COR-L47 (cell line): ENCODE measurements around the gene RAD21L1.
A peak's percentile ranks its signal among the peaks of the same experiment; 100 is the strongest.
"Not testable (repeated sequence)": the region's sequence is repeated elsewhere in the genome, so short reads cannot be mapped to it uniquely, and the experiment has no call there.

Source experiments
- DNase-seq: peaks from one replicate; lab custom pipeline; 2025; lab: John Stamatoyannopoulos, UW

RAD21L1 gene

GRCh38 chr20:1199964-1200363, 25.9 kb upstream of the RAD21L1 start:
- DNase-seq = no peak

- DNase-seq = no peak
These were observed 22.9 kb upstream of the RAD21L1 start, which contains the start of gene C20orf202 for GRCh38 chr20:1202762-1203504. TSS of gene C20orf202 (plus strand) at chr20:1203454. CDS start at chr20:1203586, 132 bp downstream.

GRCh38 chr20:1203630-1204029, 22.2 kb upstream of the RAD21L1 start:
- no peak for DNase-seq

- DNase-seq = no peak
These were observed 21.7 kb upstream of the RAD21L1 start for GRCh38 chr20:1204113-1204512.

- no peak for DNase-seq
These were observed 21.3 kb upstream of the RAD21L1 start for GRCh38 chr20:1204576-1204975.

GRCh38 chr20:1205802-1206201, 20.0 kb upstream of the RAD21L1 start:
- no peak for DNase-seq

GRCh38 chr20:1206366-1207148, 19.3 kb upstream of the RAD21L1 start:
- no peak for DNase-seq

GRCh38 chr20:1207293-1207878, 18.5 kb upstream of the RAD21L1 start:
- DNase-seq = no peak

GRCh38 chr20:1209447-1210387, 16.1 kb upstream of the RAD21L1 start:
- DNase-seq = no peak

GRCh38 chr20:1210501-1210900, 15.3 kb upstream of the RAD21L1 start:
- DNase-seq = no peak

GRCh38 chr20:1212023-1212422, 13.8 kb upstream of the RAD21L1 start:
- DNase-seq = no peak

GRCh38 chr20:1212607-1213396, 13.0 kb upstream of the RAD21L1 start:
- DNase-seq = peak; percentile 37

GRCh38 chr20:1214838-1215261, 11.0 kb upstream of the RAD21L1 start:
- DNase-seq = no peak

- DNase-seq = no peak
These were observed 10.3 kb upstream of the RAD21L1 start for GRCh38 chr20:1215386-1216170.

- not testable (repeated sequence) for DNase-seq
These were observed 9.1 kb upstream of the RAD21L1 start for GRCh38 chr20:1216527-1217427.

GRCh38 chr20:1222750-1223149, 3.1 kb upstream of the RAD21L1 start:
- not testable (repeated sequence) for DNase-seq

- no peak for DNase-seq
These were observed 1.5 kb upstream of the RAD21L1 start for GRCh38 chr20:1224205-1224890.

- DNase-seq = no peak
These were observed 521 bp upstream of the RAD21L1 start for GRCh38 chr20:1225263-1225782.
